Prostate gland (tissue), 2 donors: ENCODE results near the gene ARHGEF19. TPM values are rescaled to one million over a fixed set of nuclear protein-coding genes. Genes with fewer than 3 reads are reported as not detected.
"Not testable (repeated sequence)": the region's sequence is repeated elsewhere in the genome, so short reads cannot be mapped to it uniquely, and the experiment has no call there.

Experiments
- DNase-seq: peaks from one replicate; pipeline ENCODE4 v3.0.0-alpha.2; 2019; ENCODE audit warnings: low spot score
- H3K27ac ChIP-seq, 2 donors: fragments of 200-600 bp; sonication (generic); 2 replicates each; pipeline ENCODE4 v1.5.1; 2017 to 2019
- H3K27me3 ChIP-seq: fragments of 200-600 bp; sonication (generic); replicated peaks from 2 replicates; pipeline ENCODE4 v1.5.1; 2019; ENCODE audit not compliant: insufficient read depth
- H3K36me3 ChIP-seq, 2 donors: fragments of 200-600 bp; sonication (generic); 1 replicate in 1 of 2; 2 replicates in 1 of 2; pipeline versions ENCODE4 v1.5.1 to v1.8.1; 2017 to 2019
- H3K4me1 ChIP-seq: fragments of 200-600 bp; sonication (generic); replicated peaks from 2 replicates; pipeline ENCODE4 v1.5.1; 2019
- H3K4me3 ChIP-seq, 2 donors: fragments of 200-600 bp; sonication (generic); 2 replicates each; pipeline ENCODE4 v1.5.1; 2017 to 2019
- H3K9me3 ChIP-seq: fragments of 200-600 bp; sonication (generic); 2 replicates; pipeline ENCODE4 v1.5.1; 2017
- POLR2A ChIP-seq: fragments of 450-650 bp; IDR thresholded peaks from one replicate; pipeline ENCODE4 v1.6.1; 2016; ENCODE audit warnings: antibody characterized with exemption, mild to moderate bottlenecking
- POLR2AphosphoS5 ChIP-seq: sonication (generic); formaldehyde crosslinking; IDR thresholded peaks from one replicate; pipeline ENCODE4 v1.6.1; 2017; ENCODE audit warnings: antibody characterized with exemption
- WGBS: methylation state at CpG from one replicate; pipeline ENCODE4 v1.1.5; 2018; 5-methylcytosine and 5-hydroxymethylcytosine counted together
- intact Hi-C: fragments of 100-400 bp; cut with DNase I; formaldehyde crosslinking; loops from one replicate; pipeline ENCODE4 v1.14.2; 2022
- total RNA-seq, 2 donors: library from RNA; depleted of rRNA; stranded (reverse); fragments of >200 nt; gene quantifications; one replicate each; pipeline ENCODE4 v1.1.0, GENCODE V29; 2016
- TF ChIP-seq, protein P1 (sequence below), 4 experiments: fragments of 200-600 bp in 2 of 4; fragments of 450-650 bp in 2 of 4; sonication (generic) in 2 of 4; IDR thresholded peaks; 1 replicate in 3 of 4; 2 replicates in 1 of 4; pipeline ENCODE4 v1.5.1; 2016 to 2019; ENCODE audit warnings: antibody characterized with exemption in 4 of 4, mild to moderate bottlenecking in 2 of 4, moderate library complexity in 2 of 4

The ARHGEF19 gene
- total RNA-seq, 2 donors from 2014 or later: 13.1 to 18.8 TPM

DNA sequence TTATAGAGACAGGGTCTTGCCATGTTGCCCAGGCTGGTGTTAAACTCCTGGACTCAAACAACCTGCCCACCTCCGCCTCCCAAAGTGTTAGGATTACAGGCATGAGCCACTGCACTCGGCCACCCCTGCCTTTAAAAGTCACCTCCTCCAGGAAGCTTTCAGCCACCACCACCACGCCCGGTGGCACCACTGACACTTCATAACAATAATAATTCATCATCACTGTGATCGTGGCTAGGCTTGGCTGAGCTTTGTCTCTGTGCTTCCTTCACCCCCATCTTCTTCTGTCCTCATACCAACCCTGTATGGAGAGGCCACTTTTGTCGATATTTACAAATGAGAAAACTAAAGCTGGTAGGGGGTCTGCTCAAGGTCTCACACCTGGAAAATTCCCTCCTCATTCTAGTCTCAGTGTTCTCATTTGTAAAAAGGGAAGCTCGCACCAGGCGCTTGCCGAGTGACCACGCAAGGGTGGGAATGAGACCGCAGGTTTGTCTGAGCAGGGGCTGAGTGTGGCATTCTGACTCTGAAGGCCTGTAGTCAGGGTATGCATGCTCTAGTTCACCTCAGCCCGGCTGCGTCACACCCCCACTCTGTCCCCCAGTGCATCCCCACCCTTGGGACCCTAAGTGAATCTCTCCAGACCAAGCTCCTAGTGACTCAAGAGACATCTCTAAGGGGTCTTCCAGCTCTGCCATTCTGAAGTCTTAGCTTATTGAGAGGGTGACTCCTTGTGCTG lies 43.7 kb downstream of the ARHGEF19 start:
- DNase-seq: no peak
- 74% methylated on average over 13 of the region's 13 CpGs for WGBS
- H3K4me1 ChIP-seq: peaks cover 2% of the 10 kb centered on the region

DNA sequence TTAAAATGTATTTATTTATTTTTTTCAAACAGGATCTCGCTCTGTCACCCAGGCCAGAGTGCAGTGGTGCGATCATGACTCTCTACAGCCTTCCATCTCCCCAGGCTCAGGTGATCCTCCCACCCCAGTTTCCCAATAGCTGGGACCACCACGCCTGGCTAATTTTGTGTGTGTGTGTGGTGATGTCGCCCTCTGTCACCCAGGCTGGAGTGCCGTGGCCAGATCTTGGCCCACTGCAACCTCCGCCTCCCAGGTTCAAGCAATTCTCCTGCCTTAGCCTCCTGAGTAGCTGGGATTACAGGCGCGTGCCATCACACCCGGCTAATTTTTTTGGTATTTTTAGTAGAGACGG lies 44.3 kb downstream of the ARHGEF19 start:
- H3K27me3 ChIP-seq, H3K9me3 ChIP-seq, H3K27ac ChIP-seq, H3K36me3 ChIP-seq, DNase-seq, H3K4me1 ChIP-seq, intact Hi-C loops: not testable (repeated sequence)
- peak overlapping the region in 1 of 2 donors; percentile 34 for H3K4me3 ChIP-seq
- 63% methylated on average over 10 of the region's 10 CpGs for WGBS

More for the DNA sequence above, 43.7 kb downstream of the ARHGEF19 start:
- Histone ChIP-seq H3K9me3 (no peaks in the 10 kb centered on the region), H3K4me3 (no peak overlapping the region), H3K27ac (no peak overlapping the region), H3K27me3 (no peaks in the 10 kb centered on the region), H3K36me3 (no peaks in the 10 kb centered on the region)
- TF ChIP-seq, protein P1, sequence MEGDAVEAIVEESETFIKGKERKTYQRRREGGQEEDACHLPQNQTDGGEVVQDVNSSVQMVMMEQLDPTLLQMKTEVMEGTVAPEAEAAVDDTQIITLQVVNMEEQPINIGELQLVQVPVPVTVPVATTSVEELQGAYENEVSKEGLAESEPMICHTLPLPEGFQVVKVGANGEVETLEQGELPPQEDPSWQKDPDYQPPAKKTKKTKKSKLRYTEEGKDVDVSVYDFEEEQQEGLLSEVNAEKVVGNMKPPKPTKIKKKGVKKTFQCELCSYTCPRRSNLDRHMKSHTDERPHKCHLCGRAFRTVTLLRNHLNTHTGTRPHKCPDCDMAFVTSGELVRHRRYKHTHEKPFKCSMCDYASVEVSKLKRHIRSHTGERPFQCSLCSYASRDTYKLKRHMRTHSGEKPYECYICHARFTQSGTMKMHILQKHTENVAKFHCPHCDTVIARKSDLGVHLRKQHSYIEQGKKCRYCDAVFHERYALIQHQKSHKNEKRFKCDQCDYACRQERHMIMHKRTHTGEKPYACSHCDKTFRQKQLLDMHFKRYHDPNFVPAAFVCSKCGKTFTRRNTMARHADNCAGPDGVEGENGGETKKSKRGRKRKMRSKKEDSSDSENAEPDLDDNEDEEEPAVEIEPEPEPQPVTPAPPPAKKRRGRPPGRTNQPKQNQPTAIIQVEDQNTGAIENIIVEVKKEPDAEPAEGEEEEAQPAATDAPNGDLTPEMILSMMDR (IDR thresholded peaks at IDR 0.05): no peak
- TF ChIP-seq POLR2A (no peak), POLR2AphosphoS5 (no peak)
- intact Hi-C loops: no loop called here

DNA sequence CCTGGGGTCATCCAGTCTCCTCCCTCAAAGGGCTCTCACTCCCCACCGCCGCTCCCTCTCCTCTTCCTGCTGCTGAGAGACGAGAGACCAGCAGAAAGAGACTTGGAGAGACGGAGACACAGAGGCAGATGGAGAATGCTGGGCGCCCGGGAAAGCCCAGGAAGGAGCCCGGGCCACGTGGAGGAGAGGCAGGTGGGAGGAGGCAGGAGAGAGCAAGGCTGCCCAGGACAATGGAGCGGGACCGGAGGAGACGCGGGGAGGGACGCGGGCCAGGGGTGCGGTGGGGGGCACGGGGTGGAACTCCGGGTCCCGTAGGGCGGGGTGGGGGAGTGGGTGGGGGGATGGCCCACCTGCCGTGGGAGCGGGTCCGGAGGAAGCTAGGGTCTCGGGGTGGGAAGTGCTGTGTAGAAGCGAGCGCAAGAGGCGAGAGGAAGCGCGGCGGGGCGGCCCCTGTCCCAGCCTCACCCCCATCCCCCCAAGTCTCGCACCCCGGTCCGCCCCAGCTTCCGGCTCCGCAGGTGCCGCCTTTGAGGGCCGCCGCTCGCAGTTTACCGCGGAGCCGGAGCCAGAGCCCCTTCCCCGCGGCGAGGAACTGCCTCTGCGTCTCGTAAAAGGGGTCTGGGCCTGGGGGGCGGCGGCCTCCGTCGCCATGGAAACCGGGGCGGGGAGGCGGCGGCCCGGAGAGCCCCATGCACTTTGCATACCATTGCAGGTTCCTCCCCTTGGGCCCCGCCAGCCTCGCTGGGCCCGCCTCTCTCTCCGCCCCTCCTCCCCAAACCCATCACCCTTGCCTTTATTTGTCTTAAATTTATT lies 44.9 kb downstream of the ARHGEF19 start:
- TF ChIP-seq POLR2A (no peak), POLR2AphosphoS5 (no peak)
- TF ChIP-seq, protein P1 (IDR thresholded peaks at IDR 0.05): no peak
- H3K9me3 ChIP-seq: no peaks in the 10 kb centered on the region
- intact Hi-C loops: no loop called here
- H3K27ac ChIP-seq: no peak overlapping the region
- DNase-seq: no peak
- no peaks in the 10 kb centered on the region for H3K4me1 ChIP-seq
- H3K4me3 ChIP-seq: peak overlapping the region; percentile 33 to 34
- no peaks in the 10 kb centered on the region for H3K27me3 ChIP-seq
- 5% methylated on average over 60 of the region's 60 CpGs for WGBS
- H3K36me3 ChIP-seq: no peaks in the 10 kb centered on the region

DNA sequence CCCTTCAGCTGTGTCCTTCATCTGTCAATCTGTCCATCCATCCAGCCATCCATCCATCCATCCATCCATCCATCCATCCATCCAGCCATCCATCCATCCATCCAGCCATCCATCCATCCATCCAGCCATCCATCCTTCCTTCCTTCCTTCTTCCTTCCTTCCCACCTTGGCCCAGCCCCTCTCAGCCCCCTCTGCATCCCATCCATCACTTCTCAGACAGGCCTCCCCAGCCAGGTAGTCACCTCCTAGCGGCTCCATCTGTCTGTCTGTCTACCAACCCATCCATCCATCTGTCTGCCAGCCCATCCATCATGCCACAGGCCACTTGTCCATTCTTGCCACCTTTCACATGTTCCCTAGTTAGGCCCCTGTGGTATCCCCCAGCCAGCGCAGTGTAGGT lies 46.3 kb downstream of the ARHGEF19 start:
- no peaks in the 10 kb centered on the region for H3K36me3 ChIP-seq
- TF ChIP-seq POLR2A: no peak
- TF ChIP-seq POLR2AphosphoS5: no peak
- TF ChIP-seq, protein P1 (IDR thresholded peaks at IDR 0.05): no peak
- intact Hi-C loops: no loop called here
- no peaks in the 10 kb centered on the region for H3K27me3 ChIP-seq
- no peak overlapping the region for H3K27ac ChIP-seq
- no peaks in the 10 kb centered on the region for H3K9me3 ChIP-seq
- 50% methylated on average over 2 of the region's 2 CpGs for WGBS
- H3K4me3 ChIP-seq: no peak overlapping the region
- no peak for DNase-seq
- no peaks in the 10 kb centered on the region for H3K4me1 ChIP-seq

DNA sequence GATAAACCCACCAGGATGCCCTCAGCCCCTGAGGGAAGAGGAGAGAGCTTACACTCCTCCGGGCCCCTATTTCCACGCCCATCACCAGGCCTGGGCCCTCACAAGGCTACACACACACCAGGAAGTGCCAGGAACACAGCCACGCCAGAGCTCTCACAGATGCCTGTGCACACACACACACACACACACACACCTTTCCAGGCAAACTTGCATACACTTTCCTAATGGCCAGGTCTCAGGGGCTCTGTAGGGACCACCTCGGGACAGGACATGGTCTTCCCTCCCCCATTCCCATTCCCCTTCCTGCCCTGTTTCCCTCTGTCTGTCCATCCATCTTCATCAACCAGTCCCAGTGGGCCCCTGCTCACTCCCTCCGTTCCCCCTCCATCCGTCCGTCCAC lies 46.9 kb downstream of the ARHGEF19 start:
- H3K27ac ChIP-seq: no peak overlapping the region
- DNase-seq: no peak
- 79% methylated on average over 7 of the region's 7 CpGs for WGBS

More for the DNA sequence above, 46.9 kb downstream of the ARHGEF19 start:
- Histone ChIP-seq H3K36me3 (no peaks in the 10 kb centered on the region), H3K4me1 (no peaks in the 10 kb centered on the region), H3K27me3 (no peaks in the 10 kb centered on the region), H3K4me3 (no peak overlapping the region), H3K9me3 (no peaks in the 10 kb centered on the region)
- intact Hi-C loops: no loop called here
- TF ChIP-seq, protein P1 (IDR thresholded peaks at IDR 0.05): no peak
- TF ChIP-seq POLR2A: no peak
- TF ChIP-seq POLR2AphosphoS5: no peak
